Measurements from ENCODE around the gene BHLHA9.
"Not testable (repeated sequence)": the region's sequence is repeated elsewhere in the genome, so short reads cannot be mapped to it uniquely, and the experiment has no call there.

The BHLHA9 gene

DNA sequence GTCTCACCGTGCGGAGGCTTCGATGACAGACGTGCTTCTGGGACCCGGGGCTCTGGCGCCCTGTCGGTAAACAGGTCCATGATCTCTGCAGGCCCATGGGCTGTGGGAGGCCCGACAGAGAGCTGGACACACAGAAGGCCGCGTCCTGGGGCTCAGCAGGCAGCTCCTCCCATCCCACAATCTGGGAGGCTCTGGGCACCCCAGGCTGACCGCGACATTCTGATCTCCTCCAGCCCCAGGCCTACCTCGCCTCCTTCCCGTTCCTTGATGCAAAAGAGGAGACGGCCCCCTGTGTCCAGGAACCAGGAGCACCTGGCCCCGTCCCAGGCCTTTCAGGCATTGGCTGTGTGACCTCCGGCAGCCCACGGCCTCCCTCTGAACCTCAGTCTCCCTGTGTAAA, 32.5 kb downstream of the BHLHA9 start:
- no peak for DNase-seq

DNA sequence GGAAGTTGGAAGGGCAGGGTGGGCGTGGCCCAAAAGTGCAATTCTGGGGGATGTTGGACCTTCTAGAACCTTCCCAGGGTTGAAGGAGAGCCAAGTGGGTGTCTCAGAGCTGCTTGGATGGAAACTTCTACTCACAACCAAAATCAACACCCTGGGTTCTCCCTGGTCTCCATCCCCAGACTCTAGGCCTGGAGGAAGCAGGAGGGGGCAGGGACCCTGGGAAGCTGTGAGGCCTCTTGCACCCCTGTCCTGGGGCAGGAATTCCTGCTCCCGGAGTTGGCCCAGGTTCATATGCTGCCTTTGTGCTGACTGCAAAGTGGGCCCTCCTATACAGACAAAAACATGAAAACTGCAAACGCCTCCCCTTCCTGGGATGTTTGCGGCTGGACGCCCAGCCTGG, 34.3 kb downstream of the BHLHA9 start:
- DNase-seq: no peak

DNA sequence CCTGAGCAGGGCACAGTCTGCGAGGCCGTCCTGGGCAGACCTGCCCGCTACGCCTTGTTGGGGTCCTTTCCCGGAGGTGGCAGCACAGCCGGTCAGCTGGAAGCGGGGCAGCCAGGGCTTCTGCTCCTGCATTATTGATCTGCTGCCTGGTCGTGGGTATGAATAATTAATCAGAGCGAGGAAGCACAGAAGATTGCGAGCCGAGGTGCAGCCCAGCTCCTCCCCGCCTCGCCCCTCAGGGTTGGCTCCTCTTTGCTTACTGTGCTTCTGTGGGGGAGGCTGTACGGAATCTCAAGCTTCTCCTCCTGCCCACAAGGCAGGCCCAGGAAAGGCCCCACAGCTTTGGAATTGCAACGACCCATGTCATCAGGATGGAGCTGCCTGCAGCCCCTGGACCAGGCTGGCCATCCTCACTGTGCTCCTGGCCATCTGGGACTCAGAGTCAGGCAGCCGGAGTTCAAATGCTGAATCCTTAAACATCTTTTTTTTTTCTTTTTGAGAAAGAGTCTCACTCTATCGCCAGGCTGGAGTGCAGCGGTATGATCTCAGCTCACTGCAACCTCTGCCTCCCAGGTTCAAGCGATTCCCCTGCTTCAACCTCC, 34.8 kb downstream of the BHLHA9 start:
- no peak for DNase-seq

DNA sequence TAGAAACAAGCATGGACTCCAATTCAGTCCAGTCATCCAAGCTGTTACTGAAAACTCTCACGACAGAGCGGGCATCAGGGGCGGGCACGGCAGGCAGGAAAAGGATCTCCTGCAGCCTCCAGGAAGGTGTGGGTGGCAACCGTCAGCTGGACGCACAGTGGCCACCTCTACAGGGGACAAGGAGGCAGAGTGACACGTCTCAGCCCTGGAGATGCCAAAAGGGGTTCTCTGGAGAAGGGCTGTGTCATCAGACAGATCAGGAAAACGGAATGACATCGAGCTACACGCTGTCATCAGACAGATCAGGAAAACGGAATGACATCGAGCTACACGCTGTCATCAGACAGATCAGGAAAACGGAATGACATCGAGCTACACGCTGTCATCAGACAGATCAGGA, 37.6 kb downstream of the BHLHA9 start:
- not testable (repeated sequence) for DNase-seq

DNA sequence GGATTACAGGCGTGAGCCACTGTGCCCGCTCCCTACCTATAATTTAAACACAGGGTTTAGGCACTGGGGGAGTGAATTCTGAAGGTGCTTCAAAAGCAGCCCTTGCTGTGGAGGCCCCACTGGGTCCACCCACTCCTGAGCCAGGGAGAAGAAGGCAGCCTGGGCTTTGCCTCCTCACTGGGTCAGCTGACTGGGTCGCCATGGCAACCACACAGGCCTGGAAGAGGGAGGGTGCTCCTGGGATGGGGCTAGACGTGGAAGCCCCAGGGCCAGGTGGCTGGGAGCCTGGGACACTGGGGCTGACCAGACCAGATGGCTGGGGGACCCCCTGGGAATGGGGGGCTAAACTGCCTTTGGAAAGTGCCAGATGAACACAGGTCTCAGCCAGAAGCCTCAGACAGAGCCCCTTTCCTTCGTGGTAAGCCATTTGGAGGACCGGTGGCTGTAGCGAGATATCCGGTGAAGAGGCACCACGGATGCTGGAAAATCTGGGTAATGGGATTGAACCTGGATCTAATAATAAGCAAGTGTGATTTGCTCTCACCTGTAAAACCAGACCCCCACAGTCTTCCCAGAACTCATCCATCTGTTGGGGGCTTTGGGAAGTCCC, 42.1 kb downstream of the BHLHA9 start:
- DNase-seq: no peak

DNA sequence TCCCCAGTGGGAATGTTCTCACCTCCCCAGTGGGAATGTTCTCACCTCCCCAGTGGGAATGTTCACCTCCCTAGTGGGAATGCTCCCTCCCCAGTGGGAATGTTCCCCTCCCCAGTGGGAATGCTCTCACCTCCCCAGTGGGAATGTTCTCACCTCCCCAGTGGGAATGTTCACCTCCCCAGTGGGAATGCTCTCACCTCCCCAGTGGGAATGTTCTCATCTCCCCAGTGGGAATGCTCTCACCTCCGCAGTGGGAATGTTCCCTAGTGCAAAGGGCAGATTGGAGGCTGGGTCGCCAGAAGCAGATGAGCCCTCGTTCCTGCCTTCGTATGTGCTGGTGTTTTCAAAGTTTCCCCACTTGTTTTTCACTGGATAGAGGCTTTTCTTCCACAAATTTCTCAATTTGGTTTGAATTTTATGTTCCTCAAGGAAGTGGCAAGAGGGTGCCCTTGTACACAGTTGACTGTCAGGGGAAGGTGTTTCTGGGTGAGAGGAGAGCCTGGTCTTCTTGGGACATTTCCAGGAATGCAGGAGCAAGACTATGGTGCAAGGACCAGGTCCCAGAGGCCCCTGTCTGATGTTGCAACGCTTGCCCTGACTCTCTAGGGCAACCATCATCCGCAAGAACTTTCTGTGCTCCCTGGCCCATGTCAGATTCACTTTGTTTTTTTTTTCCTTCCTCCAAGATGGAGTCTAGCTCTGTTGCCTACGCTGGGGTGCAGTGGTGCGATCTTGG, 43.2 kb downstream of the BHLHA9 start:
- DNase-seq: no peak

DNA sequence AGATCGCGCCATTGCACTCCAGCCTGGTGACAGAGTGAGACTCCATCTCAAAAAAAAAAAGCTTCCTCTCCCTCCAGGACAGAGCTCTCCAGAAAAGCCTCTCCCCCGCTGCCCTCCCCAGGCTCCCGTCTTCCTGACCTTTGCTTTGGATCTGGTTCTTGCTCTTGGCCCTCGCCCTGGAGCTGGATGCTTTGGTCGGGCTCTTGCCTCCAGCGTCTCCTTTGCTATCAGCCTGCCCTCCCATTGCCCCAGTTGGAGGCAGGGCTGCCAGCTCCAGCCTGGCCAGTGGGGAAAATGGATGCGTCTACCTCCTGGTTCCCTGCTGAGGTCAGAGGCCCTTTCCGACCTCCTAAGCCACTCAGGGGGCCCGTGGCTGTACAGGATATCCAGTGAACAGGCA, 45.2 kb downstream of the BHLHA9 start:
- no peak for DNase-seq

DNA sequence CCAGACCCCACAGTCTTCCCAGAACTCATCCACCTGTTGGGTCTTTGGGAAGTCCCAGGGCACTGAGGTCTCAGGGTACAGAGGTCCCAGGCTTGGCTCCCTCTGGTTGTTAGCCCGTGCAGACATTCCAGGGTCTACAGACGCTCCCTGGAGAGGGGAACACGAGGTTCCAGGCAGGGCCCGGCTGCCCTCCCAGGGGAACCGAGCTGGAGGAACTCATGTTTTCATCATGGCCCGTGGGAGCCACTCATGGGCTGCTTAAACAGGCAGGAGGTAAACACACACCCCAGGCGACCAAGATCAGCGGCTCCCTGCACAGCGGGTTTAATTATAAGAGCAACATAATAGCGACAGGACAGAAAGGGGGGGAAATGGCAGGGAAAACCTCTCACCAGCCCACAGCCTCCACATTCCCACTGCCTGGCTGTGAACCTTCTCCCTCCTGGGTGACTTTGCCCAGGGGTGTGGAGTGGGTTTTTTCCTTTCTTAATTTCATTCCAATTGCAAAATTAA, 45.7 kb downstream of the BHLHA9 start:
- DNase-seq: no peak

Data from bone marrow (tissue), 2 donors.